ENCODE results near the gene PIGL.

Gene PIGL

DNA sequence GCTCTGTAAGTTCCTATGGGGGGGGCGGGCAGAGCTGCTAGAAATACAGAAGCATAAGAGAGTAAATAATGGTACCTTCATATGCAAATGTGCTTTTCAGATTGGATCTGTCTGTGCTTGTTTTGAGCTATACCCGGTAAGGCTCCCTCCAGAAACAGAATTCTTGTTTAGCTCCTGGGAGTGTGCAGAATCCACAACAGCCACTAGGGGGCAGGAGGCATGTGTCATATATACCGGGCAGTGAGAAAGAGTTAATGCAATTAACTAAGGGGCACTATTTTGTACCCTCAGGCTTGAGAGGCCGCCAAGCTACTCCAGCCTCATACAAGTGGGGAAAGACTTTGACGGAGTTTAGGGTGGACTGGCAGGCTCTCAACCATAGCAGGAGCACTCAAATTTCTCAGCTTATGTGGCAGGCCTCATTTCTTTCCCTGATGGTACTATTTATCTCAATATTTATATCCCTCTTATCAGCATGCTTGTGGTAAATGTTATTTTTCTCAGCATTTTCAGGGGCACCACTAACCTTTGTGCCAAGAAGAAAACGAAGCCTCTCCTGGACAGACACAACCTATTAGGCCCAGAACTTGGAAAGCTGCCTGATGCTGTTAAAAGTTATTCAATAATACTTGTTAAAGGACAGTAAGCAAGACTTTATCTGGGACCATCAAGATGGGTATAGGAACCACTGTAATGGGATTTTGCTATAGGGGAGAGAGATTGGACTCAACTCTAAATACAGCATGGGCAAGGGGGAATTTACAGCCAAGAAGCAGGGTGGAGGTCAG, 146.9 kb downstream of the PIGL start:
- no peaks in the 10 kb centered on the region for H3K36me3 Mint-ChIP-seq
- ATAC-seq: peak; percentile 90
- H3K4me1 Mint-ChIP-seq: no peaks in the 10 kb centered on the region
- no peak overlapping the region for H3K27ac Mint-ChIP-seq
- H3K4me3 Mint-ChIP-seq: no peak overlapping the region
- DNase-seq (ENCODE audit: low spot score in 2 of 2): peak; percentile 63 to 86
- no peaks in the 10 kb centered on the region for H3K9me3 Mint-ChIP-seq

GRCh38 chr17:16364625-16365024, 147.6 kb downstream of the PIGL start:
- Mint-ChIP-seq H3K4me1 (no peaks in the 10 kb centered on the region), H3K9me3 (no peaks in the 10 kb centered on the region), H3K4me3 (no peak overlapping the region), H3K36me3 (no peaks in the 10 kb centered on the region), H3K27ac (no peak overlapping the region)
- ATAC-seq: no peak
- no peak for DNase-seq (ENCODE audit: low spot score in 2 of 2)

GRCh38 chr17:16371742-16372141, 154.7 kb downstream of the PIGL start:
- Mint-ChIP-seq H3K9me3 (no peaks in the 10 kb centered on the region), H3K4me3 (no peak overlapping the region), H3K4me1 (no peaks in the 10 kb centered on the region), H3K36me3 (no peaks in the 10 kb centered on the region), H3K27ac (no peak overlapping the region)
- DNase-seq (ENCODE audit: low spot score in 2 of 2) (no peak), ATAC-seq (no peak)

DNA sequence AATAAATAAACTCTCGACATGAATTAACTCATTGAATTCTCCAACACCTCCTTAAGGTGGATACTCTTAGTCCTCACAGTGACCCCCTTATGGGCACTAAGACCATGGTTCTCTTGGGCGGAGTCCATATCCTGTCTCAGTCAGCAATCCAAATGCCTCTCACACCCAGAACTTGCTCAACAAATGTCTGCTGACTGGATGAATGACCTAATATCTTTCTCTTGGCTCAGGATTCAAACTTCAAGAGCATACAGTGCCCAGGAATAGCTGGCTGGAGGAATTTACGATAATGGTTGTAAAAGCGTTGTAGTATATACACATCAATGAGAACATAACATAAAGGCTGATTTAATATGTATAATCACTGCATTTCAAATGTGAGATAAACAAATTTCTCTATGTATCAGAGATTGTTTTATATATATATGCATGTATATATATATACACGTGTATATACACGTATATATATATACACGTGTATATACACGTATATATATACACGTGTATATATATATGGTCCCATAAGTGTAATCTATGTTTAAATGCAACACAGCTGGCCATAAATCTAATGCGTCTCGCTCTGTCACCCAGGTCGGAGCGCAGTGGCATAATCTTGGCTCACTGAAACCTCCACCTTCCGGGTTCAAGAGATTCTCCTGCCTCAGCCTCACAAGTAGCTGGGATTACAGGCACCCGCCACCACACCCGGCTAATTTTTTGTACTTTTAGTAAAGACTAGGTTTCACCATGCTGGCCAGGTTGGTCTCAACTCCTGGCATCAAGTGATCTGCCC, 157.3 kb downstream of the PIGL start:
- H3K4me1 Mint-ChIP-seq: no peaks in the 10 kb centered on the region
- H3K4me3 Mint-ChIP-seq: no peak overlapping the region
- no peaks in the 10 kb centered on the region for H3K36me3 Mint-ChIP-seq
- H3K9me3 Mint-ChIP-seq: no peaks in the 10 kb centered on the region
- no peak for DNase-seq (ENCODE audit: low spot score in 2 of 2)
- no peak overlapping the region for H3K27ac Mint-ChIP-seq
- no peak for ATAC-seq

Measured in stimulated activated effector memory CD8-positive, alpha-beta T cell treated with anti-CD3 and anti-CD28 coated beads, Interleukin-12 subunit alpha, Interleukin-12 subunit beta, amount 100 ng/mL, for 72 hours (primary cell).